CD4-positive, alpha-beta memory T cell (primary cell): Measurements from ENCODE around the gene EFCAB5. TPM values are rescaled to one million over a fixed set of nuclear protein-coding genes. Genes with fewer than 3 reads are reported as not detected.
"Not testable (repeated sequence)": the region's sequence is repeated elsewhere in the genome, so short reads cannot be mapped to it uniquely, and the experiment has no call there.

Source experiments
- CTCF ChIA-PET: fragments of 350-600 bp; sonication (Branson Sonifier 250); formaldehyde crosslinking; loops from one replicate; lab custom pipeline; 2021; ENCODE audit warnings: inconsistent platforms; ENCODE audit not compliant: partially characterized antibody; lab: Charles Lee
- POLR2A ChIA-PET: fragments of 350-600 bp; sonication (Branson Sonifier 250); formaldehyde crosslinking; loops from one replicate; lab custom pipeline; 2021; ENCODE audit not compliant: partially characterized antibody; lab: Charles Lee
- DNase-seq, 5 donors: peaks; one replicate each; pipeline versions ENCODE4 v3.0.0 to v3.0.0-alpha.2; 2020 to 2022; ENCODE audit warnings: mixed read lengths in 1 of 5
- H3K27ac ChIP-seq: one replicate; pipeline ENCODE4 v1.7.0; 2013; ENCODE audit warnings: low read depth, low read length
- H3K27me3 ChIP-seq: 2 replicates; pipeline ENCODE4 v1.7.0; 2013; ENCODE audit warnings: mild to moderate bottlenecking, low read length, moderate library complexity; ENCODE audit not compliant: insufficient read depth
- H3K36me3 ChIP-seq: 2 replicates; pipeline ENCODE4 v1.7.0; 2013; ENCODE audit warnings: mild to moderate bottlenecking, low read length, moderate library complexity; ENCODE audit not compliant: insufficient read depth
- H3K4me1 ChIP-seq: 2 replicates; pipeline ENCODE4 v1.7.0; 2013; ENCODE audit warnings: mild to moderate bottlenecking, low read length, moderate library complexity; ENCODE audit not compliant: insufficient read depth
- H3K4me3 ChIP-seq, 2 donors: one replicate each; pipeline ENCODE4 v1.7.0; 2013; ENCODE audit warnings: low read length in 2 of 2, mild to moderate bottlenecking in 1 of 2
- H3K9me3 ChIP-seq, 2 donors: one replicate each; pipeline ENCODE4 v1.7.0; 2013; ENCODE audit warnings: low read length in 2 of 2, control low read depth in 1 of 2; ENCODE audit not compliant: control insufficient read depth in 1 of 2
- H3K27ac Mint-ChIP-seq, 7 donors: one replicate each; pipeline ENCODE4 v1.8.0; 2020 to 2021; ENCODE audit warnings: mixed read lengths in 7 of 7, mild to moderate bottlenecking in 6 of 7, inconsistent platforms in 3 of 7, moderate library complexity in 3 of 7
- H3K27me3 Mint-ChIP-seq, 2 donors: one replicate each; pipeline ENCODE4 v1.8.0; 2020 to 2021; ENCODE audit warnings: mixed read lengths in 2 of 2
- H3K36me3 Mint-ChIP-seq, 2 donors: one replicate each; pipeline ENCODE4 v1.8.0; 2020 to 2021; ENCODE audit warnings: mixed read lengths in 2 of 2, inconsistent platforms in 1 of 2, mild to moderate bottlenecking in 1 of 2
- H3K4me1 Mint-ChIP-seq, 4 donors: one replicate each; pipeline ENCODE4 v1.8.0; 2020 to 2021; ENCODE audit warnings: mixed read lengths in 4 of 4, mild to moderate bottlenecking in 1 of 4
- H3K4me3 Mint-ChIP-seq, 8 donors: one replicate each; pipeline ENCODE4 v1.8.0; 2020 to 2021; ENCODE audit warnings: mixed read lengths in 8 of 8, mild to moderate bottlenecking in 7 of 8, moderate library complexity in 6 of 8, inconsistent platforms in 3 of 8
- H3K9me3 Mint-ChIP-seq, 8 donors: one replicate each; pipeline ENCODE4 v1.8.0; 2020 to 2021; ENCODE audit warnings: mixed read lengths in 8 of 8, mild to moderate bottlenecking in 5 of 8, inconsistent platforms in 3 of 8, moderate library complexity in 1 of 8
- intact Hi-C: fragments of 100-400 bp; cut with micrococcal nuclease; formaldehyde crosslinking; loops from one replicate; pipeline ENCODE4 v1.15.1; 2023
- polyA plus RNA-seq, 2 donors: library from polyadenylated mRNA; unstranded; fragments of 300-500 nt; fragmentation: Illumina TruSeq; gene quantifications; one replicate each; pipeline ENCODE4 v1.2.3, GENCODE V29; 2021
- total RNA-seq, 2 experiments: library from RNA; stranded (reverse); gene quantifications; one replicate each; pipeline ENCODE4 v1.2.3, GENCODE V29; 2021

The EFCAB5 gene
- total and polyA plus RNA-seq, 4 experiments from 2014 or later, result 0.39 to 4.7 (median 1.7) TPM

GRCh38 chr17:30002088-30002487 is 60.7 kb downstream of the EFCAB5 start:
- Histone ChIP-seq H3K9me3 (no peaks in the 10 kb centered on the region), H3K27me3 (no peaks in the 10 kb centered on the region), H3K4me3 (no peak overlapping the region), H3K27ac (no peak overlapping the region), H3K36me3 (no peaks in the 10 kb centered on the region), H3K4me1 (peaks cover 5% of the 10 kb centered on the region)
- POLR2A ChIA-PET, result no interaction called here
- no peak overlapping the region for H3K4me3 Mint-ChIP-seq
- intact Hi-C loops, result no loop called here
- H3K27me3 Mint-ChIP-seq, result no peaks in the 10 kb centered on the region
- peaks cover 5 to 11% (median 9%) of the 10 kb centered on the region in 4 donors for H3K4me1 Mint-ChIP-seq
- no peaks in the 10 kb centered on the region for H3K36me3 Mint-ChIP-seq
- DNase-seq, result no peak
- H3K9me3 Mint-ChIP-seq, result peaks cover 0 to 2% (median 0%) of the 10 kb centered on the region in 8 donors
- no peak overlapping the region for H3K27ac Mint-ChIP-seq
- CTCF ChIA-PET, result interaction anchor here (1.2 to 1.8 kb wide), 2 partner anchors 25 to 192 kb away, joined by 5 to 8 read pairs; no protein-coding TSS in a partner anchor

DNA sequence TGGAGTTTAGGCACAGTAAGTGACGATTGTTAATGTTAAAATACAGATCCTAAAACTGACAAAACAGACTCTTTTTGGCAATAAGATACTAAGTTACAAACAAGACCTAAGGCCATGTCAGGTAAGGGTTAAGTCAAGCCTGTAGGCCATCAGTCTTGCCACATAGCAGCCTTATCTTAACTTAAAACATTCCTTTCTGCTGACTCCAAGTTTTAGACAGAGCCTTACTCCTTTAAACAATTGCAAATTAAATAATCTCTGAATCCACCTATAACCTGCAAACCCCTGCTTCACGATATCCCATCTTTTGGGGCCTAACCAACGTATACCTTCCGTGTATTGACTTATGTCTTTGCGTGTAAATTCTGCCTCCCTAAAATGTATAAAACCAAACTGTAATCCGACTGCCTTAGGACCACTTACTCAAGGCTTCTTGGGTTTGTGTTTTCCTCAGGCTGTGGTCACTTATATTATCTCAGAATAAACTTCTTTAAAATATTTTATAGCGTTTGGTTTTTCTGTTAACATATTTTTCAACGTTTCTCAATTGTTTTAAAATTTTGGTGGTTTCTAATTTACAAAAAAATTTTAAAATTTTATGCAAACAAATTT is 64.4 kb downstream of the EFCAB5 start:
- H3K4me1 ChIP-seq, result peaks cover 3% of the 10 kb centered on the region
- H3K9me3 Mint-ChIP-seq, result peaks cover 0 to 2% (median 0%) of the 10 kb centered on the region in 8 donors
- H3K9me3 ChIP-seq, result no peaks in the 10 kb centered on the region
- no peak overlapping the region for H3K4me3 ChIP-seq
- H3K36me3 Mint-ChIP-seq, result no peaks in the 10 kb centered on the region
- peaks cover 0 to 4% (median 2%) of the 10 kb centered on the region in 4 donors for H3K4me1 Mint-ChIP-seq
- no peaks in the 10 kb centered on the region for H3K27me3 Mint-ChIP-seq
- intact Hi-C loops, result no loop called here
- H3K4me3 Mint-ChIP-seq, result no peak overlapping the region
- H3K36me3 ChIP-seq, result no peaks in the 10 kb centered on the region
- H3K27ac ChIP-seq, result no peak overlapping the region
- H3K27me3 ChIP-seq, result no peaks in the 10 kb centered on the region
- no peak for DNase-seq
- CTCF ChIA-PET, result interaction anchor here (1.1 kb wide), 1 partner anchor 196 kb away, joined by 3 read pairs; no protein-coding TSS in a partner anchor
- POLR2A ChIA-PET, result no interaction called here
- no peak overlapping the region for H3K27ac Mint-ChIP-seq

GRCh38 chr17:30011934-30012333 is 70.5 kb downstream of the EFCAB5 start:
- CTCF ChIA-PET, H3K9me3 ChIP-seq, H3K36me3 ChIP-seq, H3K4me1 ChIP-seq, H3K4me1 Mint-ChIP-seq, H3K27me3 ChIP-seq, H3K27ac Mint-ChIP-seq, POLR2A ChIA-PET, H3K36me3 Mint-ChIP-seq, H3K4me3 Mint-ChIP-seq, intact Hi-C loops, H3K9me3 Mint-ChIP-seq, H3K4me3 ChIP-seq, DNase-seq, H3K27ac ChIP-seq, H3K27me3 Mint-ChIP-seq: not testable (repeated sequence)

- peaks cover 0 to 2% (median under 1%) of the 10 kb centered on the region in 4 donors for H3K4me1 Mint-ChIP-seq
- no peak overlapping the region for H3K27ac Mint-ChIP-seq
- Histone ChIP-seq H3K9me3 (no peaks in the 10 kb centered on the region), H3K36me3 (no peaks in the 10 kb centered on the region), H3K27ac (no peak overlapping the region), H3K4me1 (no peaks in the 10 kb centered on the region), H3K4me3 (no peak overlapping the region), H3K27me3 (peaks cover 2% of the 10 kb centered on the region)
- no peaks in the 10 kb centered on the region for H3K9me3 Mint-ChIP-seq
- no peak overlapping the region for H3K4me3 Mint-ChIP-seq
- ChIA-PET POLR2A (no interaction called here), CTCF (interaction anchor here (0.9 to 3.9 kb wide), 9 partner anchors 21 to 442 kb away, joined by 3 to 42 read pairs (median 4); no protein-coding TSS in a partner anchor)
- DNase-seq, result peak; percentile 25 to 53 (median 48)
- H3K27me3 Mint-ChIP-seq, result peaks cover 0 to 2% of the 10 kb centered on the region in 2 donors
- intact Hi-C loops, result loop anchor here (1.0 to 5.0 kb wide), 3 partner anchors 91 to 215 kb away; no protein-coding TSS in a partner anchor
- H3K36me3 Mint-ChIP-seq, result no peaks in the 10 kb centered on the region
These were observed 80.4 kb downstream of the EFCAB5 start for GRCh38 chr17:30021708-30022317.

GRCh38 chr17:30025325-30025724 is 83.9 kb downstream of the EFCAB5 start:
- H3K27ac ChIP-seq, DNase-seq, H3K9me3 Mint-ChIP-seq, POLR2A ChIA-PET, H3K36me3 ChIP-seq, H3K4me1 Mint-ChIP-seq, H3K27me3 ChIP-seq, intact Hi-C loops, H3K4me1 ChIP-seq, H3K4me3 Mint-ChIP-seq, H3K27me3 Mint-ChIP-seq, H3K4me3 ChIP-seq, CTCF ChIA-PET, H3K27ac Mint-ChIP-seq, H3K36me3 Mint-ChIP-seq, H3K9me3 ChIP-seq: not testable (repeated sequence)

DNA sequence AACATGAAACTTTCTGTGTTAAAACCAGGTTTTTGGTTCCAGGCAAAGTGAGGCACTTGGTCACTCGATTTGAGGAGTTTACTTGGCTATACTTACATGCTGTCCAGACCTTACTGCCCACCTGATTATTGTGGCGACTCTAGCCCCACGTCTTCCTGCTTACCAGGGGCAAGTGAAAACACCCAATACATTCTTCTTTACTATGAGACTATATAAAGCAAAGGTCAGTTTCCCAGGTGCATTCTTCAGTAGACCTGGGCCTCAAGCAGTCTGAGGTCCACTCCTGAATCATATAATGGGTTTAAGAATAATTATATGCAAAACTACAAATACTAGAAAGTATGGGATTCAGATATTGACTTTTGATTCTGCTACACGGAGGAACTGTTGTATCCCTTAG is 86.2 kb downstream of the EFCAB5 start:
- CTCF ChIA-PET, result interaction anchor here (0.6 to 2.1 kb wide), 6 partner anchors 18 to 223 kb away, joined by 3 to 9 read pairs (median 3); no protein-coding TSS in a partner anchor
- Histone ChIP-seq H3K9me3 (no peaks in the 10 kb centered on the region), H3K36me3 (no peaks in the 10 kb centered on the region), H3K27ac (no peak overlapping the region), H3K27me3 (no peaks in the 10 kb centered on the region), H3K4me3 (no peak overlapping the region), H3K4me1 (no peaks in the 10 kb centered on the region)
- Mint-ChIP-seq H3K9me3 (no peaks in the 10 kb centered on the region), H3K27ac (no peak overlapping the region), H3K27me3 (no peaks in the 10 kb centered on the region), H3K4me1 (peaks cover 0 to 2% (median 0%) of the 10 kb centered on the region in 4 donors), H3K36me3 (no peaks in the 10 kb centered on the region), H3K4me3 (no peak overlapping the region)
- no peak for DNase-seq
- POLR2A ChIA-PET, result no interaction called here
- intact Hi-C loops, result loop anchor here (2.0 kb wide), 1 partner anchor 65 kb away; no protein-coding TSS in a partner anchor

- intact Hi-C loops, result no loop called here
- Mint-ChIP-seq H3K36me3 (no peaks in the 10 kb centered on the region), H3K9me3 (no peaks in the 10 kb centered on the region), H3K4me3 (no peak overlapping the region), H3K27ac (no peak overlapping the region), H3K27me3 (peaks cover 0 to 4% of the 10 kb centered on the region in 2 donors), H3K4me1 (peaks cover 0 to 2% (median 0%) of the 10 kb centered on the region in 4 donors)
- peak in 3 of 5 donors; percentile 1 to 9 (median 2) for DNase-seq
- Histone ChIP-seq H3K36me3 (no peaks in the 10 kb centered on the region), H3K27ac (no peak overlapping the region), H3K4me1 (no peaks in the 10 kb centered on the region), H3K4me3 (no peak overlapping the region), H3K27me3 (no peaks in the 10 kb centered on the region), H3K9me3 (no peaks in the 10 kb centered on the region)
- POLR2A ChIA-PET, result no interaction called here
- CTCF ChIA-PET, result no interaction called here
These were observed 89.9 kb downstream of the EFCAB5 start for GRCh38 chr17:30031214-30031869.
